Right lobe of liver (tissue), 6 donors: ENCODE data around the gene CLSTN3. TPM values are rescaled to one million over a fixed set of nuclear protein-coding genes. Genes with fewer than 3 reads are reported as not detected.

ENCODE experiments used
- ATAC-seq, 4 donors: fragments of 200-7000 bp; cut with Tn5 transposase; one replicate each; pipeline ENCODE4 v1.9.1; 2020; ENCODE audit warnings: mild to moderate bottlenecking in 4 of 4, moderate library complexity in 4 of 4
- DNase-seq, 3 donors: peaks; one replicate each; pipeline ENCODE4 v3.0.0-alpha.2; 2020
- H3K27ac ChIP-seq, 3 donors: fragments of 200-600 bp; one replicate each; pipeline ENCODE4 v1.8.0; 2022
- H3K27me3 ChIP-seq, 2 donors: fragments of 200-600 bp; one replicate each; pipeline ENCODE4 v1.8.0; 2022
- H3K36me3 ChIP-seq, 4 donors: fragments of 200-600 bp; sonication (generic) in 1 of 4; one replicate each; pipeline versions ENCODE4 v1.5.1 to v1.8.0; 2017 to 2022; ENCODE audit warnings: control low read depth in 1 of 4
- H3K4me1 ChIP-seq, 4 donors: fragments of 200-600 bp; sonication (generic) in 1 of 4; one replicate each; pipeline versions ENCODE4 v1.5.1 to v1.8.0; 2017 to 2022; ENCODE audit warnings: control low read depth in 1 of 4
- H3K4me3 ChIP-seq, 3 donors: fragments of 200-600 bp; one replicate each; pipeline ENCODE4 v1.8.0; 2022
- H3K9me3 ChIP-seq, 4 donors: fragments of 200-600 bp; sonication (generic) in 1 of 4; one replicate each; pipeline versions ENCODE4 v1.5.1 to v1.8.0; 2017 to 2022; ENCODE audit warnings: control low read depth in 1 of 4
- POLR2A ChIP-seq: fragments of 450-650 bp; IDR thresholded peaks from one replicate; pipeline ENCODE4 v1.6.1; 2017; ENCODE audit warnings: antibody characterized with exemption, mild to moderate bottlenecking
- whole genome bisulfite sequencing: methylation state at CpG from one replicate; pipeline ENCODE4 v1.1.6; 2018; ENCODE audit warnings: low coverage, low lambda C conversion rate; ENCODE audit not compliant: insufficient coverage; ENCODE audit errors: missing lambda C conversion rate; 5-methylcytosine and 5-hydroxymethylcytosine counted together
- intact Hi-C, 2 donors: fragments of 100-400 bp; cut with DNase I; formaldehyde crosslinking; loops; one replicate each; pipeline versions ENCODE4 v1.11.2 to v1.14.1; 2022
- total RNA-seq, 6 experiments: library from RNA; depleted of rRNA in 2 of 6; stranded (reverse); fragments of >200 nt in 2 of 6; fragmentation: NEBNext Ultra II Directional in 3 of 6; extraction: Animal tissue kit (Norgen Biotek cat#: 25700) in 3 of 6; gene quantifications; one replicate each; pipeline versions ENCODE4 v1.1.0 to v1.2.4, GENCODE V29; 2016 to 2023
- TF ChIP-seq, protein P1 (sequence below), 4 donors: fragments of 200-600 bp in 3 of 4; fragments of 450-650 bp in 1 of 4; IDR thresholded peaks; one replicate each; pipeline versions ENCODE4 v1.5.1 to v1.8.0; 2016 to 2022; ENCODE audit warnings: antibody characterized with exemption in 4 of 4, mild to moderate bottlenecking in 2 of 4
- donor health status: DM: no; HTN: yes; CAD: no.
- donor health status: DM: no; HTN: no; CAD: no.
- donor health status: DM: no; HTN: no; CAD: no.
- donor health status: DM: no; HTN: yes; CAD: no.
- donor health status: DM: no; HTN: yes; CAD: no.

The CLSTN3 gene
- total RNA-seq, 6 experiments from 2014 or later: 38.9 to 55.2 (median 43.1) TPM

DNA sequence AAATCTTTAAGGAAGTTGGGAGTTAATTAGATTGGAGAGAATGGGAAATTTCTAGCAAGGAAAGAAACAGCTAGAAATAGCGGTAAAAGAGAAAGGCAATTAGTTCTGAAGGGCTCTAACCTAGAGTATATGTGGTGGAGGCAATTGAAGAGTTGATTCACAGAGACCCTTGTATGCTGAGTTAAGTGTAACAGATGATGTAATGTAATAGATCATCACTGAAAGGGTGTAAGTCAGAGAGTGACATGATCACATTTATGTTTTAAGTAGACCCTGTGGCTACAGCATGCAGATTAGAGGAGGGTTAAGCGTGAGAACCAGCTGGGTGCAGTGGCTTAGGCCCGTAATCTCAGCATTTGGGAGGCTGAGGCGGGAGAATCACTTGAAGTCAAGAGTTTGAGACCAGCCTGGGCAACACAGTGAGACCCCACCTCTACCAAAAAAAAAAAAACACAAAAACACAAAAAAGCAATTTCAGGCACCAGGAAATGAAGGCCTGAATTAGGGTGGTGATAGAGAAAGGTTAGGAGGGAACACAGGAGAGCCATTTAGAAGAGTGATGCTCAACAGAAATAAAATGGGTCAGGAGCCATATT, 4.4 kb upstream of the CLSTN3 start:
- ATAC-seq (no peak), DNase-seq (no peak)
- 48% methylated on average over 4 of the region's 4 CpGs for WGBS
- no peaks in the 10 kb centered on the region for H3K9me3 ChIP-seq
- H3K36me3 ChIP-seq: no peaks in the 10 kb centered on the region
- no peak for TF ChIP-seq POLR2A
- TF ChIP-seq, protein P1, sequence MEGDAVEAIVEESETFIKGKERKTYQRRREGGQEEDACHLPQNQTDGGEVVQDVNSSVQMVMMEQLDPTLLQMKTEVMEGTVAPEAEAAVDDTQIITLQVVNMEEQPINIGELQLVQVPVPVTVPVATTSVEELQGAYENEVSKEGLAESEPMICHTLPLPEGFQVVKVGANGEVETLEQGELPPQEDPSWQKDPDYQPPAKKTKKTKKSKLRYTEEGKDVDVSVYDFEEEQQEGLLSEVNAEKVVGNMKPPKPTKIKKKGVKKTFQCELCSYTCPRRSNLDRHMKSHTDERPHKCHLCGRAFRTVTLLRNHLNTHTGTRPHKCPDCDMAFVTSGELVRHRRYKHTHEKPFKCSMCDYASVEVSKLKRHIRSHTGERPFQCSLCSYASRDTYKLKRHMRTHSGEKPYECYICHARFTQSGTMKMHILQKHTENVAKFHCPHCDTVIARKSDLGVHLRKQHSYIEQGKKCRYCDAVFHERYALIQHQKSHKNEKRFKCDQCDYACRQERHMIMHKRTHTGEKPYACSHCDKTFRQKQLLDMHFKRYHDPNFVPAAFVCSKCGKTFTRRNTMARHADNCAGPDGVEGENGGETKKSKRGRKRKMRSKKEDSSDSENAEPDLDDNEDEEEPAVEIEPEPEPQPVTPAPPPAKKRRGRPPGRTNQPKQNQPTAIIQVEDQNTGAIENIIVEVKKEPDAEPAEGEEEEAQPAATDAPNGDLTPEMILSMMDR (IDR thresholded peaks at IDR 0.05): no peak
- H3K4me1 ChIP-seq: peaks cover 0 to 67% (median 16%) of the 10 kb centered on the region in 4 donors
- intact Hi-C loops: no loop called here
- no peaks in the 10 kb centered on the region for H3K27me3 ChIP-seq
- peak overlapping the region in 2 of 3 donors; percentile 5 to 18 for H3K4me3 ChIP-seq
- peak overlapping the region in 1 of 3 donors; percentile 77 for H3K27ac ChIP-seq

DNA sequence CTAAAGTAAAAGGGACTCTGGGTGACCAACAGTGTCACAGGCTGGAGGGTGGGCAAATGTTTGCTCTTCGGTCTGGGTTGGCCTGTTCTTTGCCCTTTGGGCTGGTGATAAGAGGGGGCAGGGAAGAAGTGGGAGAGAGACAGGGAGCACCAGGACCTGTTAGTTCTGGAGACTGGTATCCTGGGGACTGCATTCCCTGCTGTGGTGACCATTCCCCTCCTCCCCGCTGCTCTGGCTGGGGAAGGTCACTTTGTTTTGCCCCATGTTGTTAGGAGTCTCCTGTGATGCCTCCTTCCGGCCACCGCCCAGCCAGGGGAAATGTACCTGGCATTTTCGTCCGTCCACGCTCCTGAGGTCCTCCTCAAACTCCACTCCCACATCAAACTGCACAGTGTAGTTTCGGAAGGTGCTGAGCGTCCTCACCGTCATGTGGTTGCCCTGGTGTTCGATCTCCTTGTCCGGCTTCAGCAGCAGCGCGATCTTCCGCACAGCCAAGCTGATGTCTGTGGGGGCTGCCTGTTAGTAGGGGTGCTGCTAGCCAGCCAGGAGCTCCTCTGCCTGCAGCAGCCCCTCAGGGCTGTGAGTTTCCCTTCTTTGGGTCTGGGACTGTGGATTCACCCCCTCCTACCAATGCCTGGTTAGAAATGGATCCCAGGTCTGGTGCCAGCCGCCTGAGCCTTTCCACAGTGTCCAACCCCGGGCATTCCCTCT, 2.1 kb upstream of the CLSTN3 start:
- 31% methylated on average over 13 of the region's 17 CpGs for WGBS
- Histone ChIP-seq H3K4me3 (peak overlapping the region; percentile 44 to 89 (median 87)), H3K27ac (peak overlapping the region; percentile 52 to 97 (median 83)), H3K4me1 (peaks cover 0 to 53% (median 13%) of the 10 kb centered on the region in 4 donors), H3K27me3 (no peaks in the 10 kb centered on the region), H3K36me3 (no peaks in the 10 kb centered on the region), H3K9me3 (no peaks in the 10 kb centered on the region)
- ATAC-seq (peak; percentile 3 to 33 (median 22)), DNase-seq (peak; percentile 44 to 82 (median 75))
- intact Hi-C loops: no loop called here
- TF ChIP-seq, protein P1 (IDR thresholded peaks at IDR 0.05): no peak
- TF ChIP-seq POLR2A: peak; percentile 54

DNA sequence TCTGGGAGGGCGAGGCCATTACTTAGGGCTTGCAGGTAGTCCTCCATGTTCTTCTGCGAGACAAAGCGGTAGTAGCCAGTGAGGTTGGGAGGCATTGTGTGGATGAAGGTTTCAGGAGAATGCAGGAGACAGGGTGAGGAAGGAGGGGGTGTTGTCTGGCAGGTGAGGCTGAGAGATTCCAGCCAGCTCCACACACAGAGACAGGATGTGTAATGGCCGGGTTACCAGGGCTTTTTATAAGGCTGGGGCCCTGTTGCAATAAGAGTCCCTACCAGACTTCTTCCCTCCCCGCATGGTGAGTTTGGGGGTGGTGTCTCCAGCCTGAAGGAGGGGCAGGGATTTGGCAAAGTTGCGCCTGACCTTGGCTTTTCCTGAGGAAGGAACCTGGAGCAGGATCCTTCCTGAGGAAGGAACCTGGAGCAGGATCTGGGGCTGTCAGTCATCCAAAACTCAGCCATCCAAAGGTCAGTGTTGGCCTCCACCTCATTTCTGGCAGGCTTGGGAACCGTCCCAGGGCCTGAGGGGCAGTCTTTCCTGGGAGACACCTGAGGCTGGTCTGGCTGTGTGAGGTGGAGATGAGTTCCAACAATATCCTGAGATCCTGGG, 1.4 kb upstream of the CLSTN3 start, which contains the start of gene RBP5:
Gene RBP5, minus strand, starts transcription at position 209 of the 606 bp plus-strand sequence. Its CDS starts 114 bp downstream, at position 95.
- peaks cover 0 to 4% (median 0%) of the 10 kb centered on the region in 4 donors for H3K36me3 ChIP-seq
- no peaks in the 10 kb centered on the region for H3K27me3 ChIP-seq
- DNase-seq: peak; percentile 56 to 92 (median 90)
- intact Hi-C loops: no loop called here
- TF ChIP-seq POLR2A: no peak
- TF ChIP-seq, protein P1 (IDR thresholded peaks at IDR 0.05): no peak
- 17% methylated on average over 6 of the region's 7 CpGs for WGBS
- peaks cover 0 to 46% (median 9%) of the 10 kb centered on the region in 4 donors for H3K4me1 ChIP-seq
- peak; percentile 24 to 55 (median 48) for ATAC-seq
- peak within 1 kb of the TSS; percentile 44 to 89 (median 87) for H3K4me3 ChIP-seq
- H3K9me3 ChIP-seq: no peaks in the 10 kb centered on the region
- H3K27ac ChIP-seq: peak within 1 kb of the TSS; percentile 83 to 97 (median 89)

DNA sequence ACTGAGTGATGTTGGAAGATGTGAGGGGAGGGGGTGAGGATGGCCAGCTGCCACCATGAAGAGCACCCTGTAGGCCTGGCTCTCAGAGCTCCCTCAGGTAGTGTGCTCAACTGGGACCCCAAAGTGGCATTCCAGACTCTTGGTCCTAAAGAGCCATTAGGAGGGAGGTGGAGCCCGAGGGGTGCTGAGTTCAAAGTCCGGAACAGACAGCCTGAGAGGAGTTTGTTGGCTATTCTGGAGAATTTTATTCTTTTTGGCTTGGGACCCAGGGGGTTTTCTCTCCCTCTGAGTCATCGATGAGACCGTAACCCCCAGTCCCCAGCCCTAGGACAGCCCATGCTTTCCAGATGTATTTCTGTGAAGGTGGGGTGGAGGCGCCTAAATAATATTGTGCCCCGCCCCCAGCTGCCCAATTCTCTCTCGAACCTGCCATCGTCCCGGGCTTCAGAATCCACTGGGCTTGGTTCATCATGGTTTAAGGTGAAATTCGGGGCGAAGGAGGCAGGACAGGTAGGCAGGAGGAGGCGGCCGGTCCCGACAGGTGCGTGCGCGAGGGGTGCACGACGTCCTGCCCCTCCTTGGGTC, 792 bp upstream of the CLSTN3 start:
- 1% methylated on average over 14 of the region's 19 CpGs for WGBS
- DNase-seq (peak in 1 of 3 donors; percentile 37), ATAC-seq (peak; percentile 2 to 18 (median 8))
- Histone ChIP-seq H3K27me3 (no peaks in the 10 kb centered on the region), H3K36me3 (peaks cover 0 to 10% (median under 1%) of the 10 kb centered on the region in 4 donors), H3K4me1 (peaks cover 0 to 40% (median 7%) of the 10 kb centered on the region in 4 donors), H3K9me3 (no peaks in the 10 kb centered on the region), H3K27ac (peak overlapping the region; percentile 83 to 97 (median 89)), H3K4me3 (peak overlapping the region; percentile 44 to 89 (median 87))
- intact Hi-C loops: no loop called here
- TF ChIP-seq, protein P1 (IDR thresholded peaks at IDR 0.05): no peak
- TF ChIP-seq POLR2A: no peak
